Measurements from ENCODE around the gene PEPD.

Gene PEPD

DNA sequence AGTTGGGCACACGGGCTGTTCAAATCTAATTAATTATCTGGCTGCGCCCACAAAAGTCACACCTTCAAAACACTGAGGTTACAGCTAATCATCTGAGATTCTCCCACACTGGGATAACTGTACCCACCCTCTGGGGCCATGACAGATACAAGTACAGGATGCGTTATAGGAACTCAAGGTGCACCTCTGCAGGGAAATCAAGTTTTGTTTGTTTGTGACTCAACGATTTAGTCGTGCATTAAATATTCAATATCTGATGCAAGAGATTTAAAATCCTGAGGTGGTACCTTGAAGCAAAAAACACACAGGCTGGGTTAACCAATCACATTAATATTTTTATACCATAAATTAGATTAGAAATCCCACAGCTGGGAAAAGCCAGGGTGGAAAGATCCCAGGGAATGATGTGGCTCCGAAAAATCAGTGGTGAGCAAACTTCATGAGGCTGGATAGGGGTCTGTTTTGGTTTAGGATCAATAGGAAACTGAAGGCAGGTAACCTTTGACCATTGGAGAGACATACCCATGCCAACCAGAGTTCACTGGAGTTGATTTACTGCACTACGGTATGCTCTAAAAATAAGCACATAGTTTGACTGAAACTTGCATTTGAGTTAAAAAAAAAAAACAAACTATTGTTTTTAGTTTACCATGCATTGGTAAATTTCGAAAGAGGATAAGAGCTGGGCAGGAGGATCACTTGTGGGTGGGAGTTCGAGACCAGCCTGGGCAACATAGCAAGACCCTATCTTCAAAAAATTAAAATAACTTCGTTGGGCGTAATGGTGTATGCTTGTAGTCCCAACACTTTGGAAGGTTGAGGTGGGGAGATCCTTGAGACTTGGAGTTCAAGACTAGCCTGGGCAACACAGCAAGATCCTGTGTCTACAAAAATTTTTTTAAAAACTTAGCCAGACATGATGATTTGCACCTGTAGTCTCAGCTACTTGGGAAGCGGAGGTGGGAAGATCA lies 172.0 kb downstream of the PEPD start:
- DNase-seq (ENCODE audit: low read depth), result no peak
- no peak overlapping the region for H3K4me3 ChIP-seq (ENCODE audit: control insufficient read depth, low read depth, low read length)
- TF ChIP-seq, protein P1, sequence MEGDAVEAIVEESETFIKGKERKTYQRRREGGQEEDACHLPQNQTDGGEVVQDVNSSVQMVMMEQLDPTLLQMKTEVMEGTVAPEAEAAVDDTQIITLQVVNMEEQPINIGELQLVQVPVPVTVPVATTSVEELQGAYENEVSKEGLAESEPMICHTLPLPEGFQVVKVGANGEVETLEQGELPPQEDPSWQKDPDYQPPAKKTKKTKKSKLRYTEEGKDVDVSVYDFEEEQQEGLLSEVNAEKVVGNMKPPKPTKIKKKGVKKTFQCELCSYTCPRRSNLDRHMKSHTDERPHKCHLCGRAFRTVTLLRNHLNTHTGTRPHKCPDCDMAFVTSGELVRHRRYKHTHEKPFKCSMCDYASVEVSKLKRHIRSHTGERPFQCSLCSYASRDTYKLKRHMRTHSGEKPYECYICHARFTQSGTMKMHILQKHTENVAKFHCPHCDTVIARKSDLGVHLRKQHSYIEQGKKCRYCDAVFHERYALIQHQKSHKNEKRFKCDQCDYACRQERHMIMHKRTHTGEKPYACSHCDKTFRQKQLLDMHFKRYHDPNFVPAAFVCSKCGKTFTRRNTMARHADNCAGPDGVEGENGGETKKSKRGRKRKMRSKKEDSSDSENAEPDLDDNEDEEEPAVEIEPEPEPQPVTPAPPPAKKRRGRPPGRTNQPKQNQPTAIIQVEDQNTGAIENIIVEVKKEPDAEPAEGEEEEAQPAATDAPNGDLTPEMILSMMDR (conservative IDR thresholded peaks at IDR 0.05; ENCODE audit: control insufficient read depth, insufficient read depth, low read depth, low read length), result no peak

DNA sequence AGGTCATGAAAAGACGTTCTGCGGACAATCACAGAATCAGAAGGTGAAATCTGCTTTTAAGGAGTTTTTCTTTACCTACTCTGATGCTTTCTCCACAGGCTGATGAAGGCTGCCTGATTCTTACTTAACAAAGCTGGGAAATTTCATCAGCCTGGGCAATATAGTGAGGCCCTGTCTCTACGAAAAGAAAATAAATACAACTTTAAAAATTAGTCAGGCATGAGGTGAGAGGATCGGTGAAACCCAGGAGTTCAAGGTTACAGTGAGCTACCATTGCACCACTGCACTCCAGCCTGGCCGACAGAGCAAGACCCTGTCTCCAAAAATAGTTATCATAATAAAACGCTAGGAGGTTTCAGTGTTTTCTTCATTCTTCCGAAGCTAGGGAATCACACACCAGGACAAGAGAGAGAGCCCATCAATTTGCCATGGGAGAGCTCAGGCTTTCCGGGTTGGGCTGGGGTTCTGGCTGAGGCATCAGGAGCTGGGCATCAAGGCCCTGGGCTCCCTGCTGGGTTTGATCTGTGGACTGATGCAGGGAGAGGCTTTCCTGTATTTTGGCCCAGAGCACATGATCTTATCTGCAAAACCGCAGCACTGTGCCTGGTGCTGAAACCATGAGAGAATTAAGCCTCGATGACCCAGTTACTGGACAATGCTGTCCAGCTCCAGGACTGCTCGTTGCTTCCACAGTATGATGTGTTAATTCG lies 173.1 kb downstream of the PEPD start:
- no peak overlapping the region for H3K4me3 ChIP-seq (ENCODE audit: control insufficient read depth, low read depth, low read length)
- DNase-seq (ENCODE audit: low read depth), result peak; percentile 63
- TF ChIP-seq, protein P1 (conservative IDR thresholded peaks at IDR 0.05; ENCODE audit: control insufficient read depth, insufficient read depth, low read depth, low read length), result no peak

DNA sequence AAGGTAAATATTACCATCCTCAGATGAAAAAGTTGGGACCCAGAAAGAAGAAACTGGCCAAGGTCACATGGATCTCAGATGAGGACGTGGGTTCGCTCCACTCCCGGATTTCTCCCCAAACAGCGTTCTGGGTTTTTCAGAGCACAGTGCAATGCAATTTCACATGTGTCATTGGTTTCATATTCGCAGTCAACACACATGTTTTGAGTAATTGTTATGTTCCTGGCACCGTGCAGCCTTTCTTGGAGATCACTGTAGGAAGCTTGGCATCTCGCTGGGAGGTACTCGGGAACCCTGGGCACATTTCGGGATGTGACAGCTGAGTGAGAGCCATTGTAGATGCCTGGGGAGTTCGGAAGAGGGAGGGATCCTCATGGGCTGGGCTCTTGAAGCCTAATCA lies 174.3 kb downstream of the PEPD start:
- H3K4me3 ChIP-seq (ENCODE audit: control insufficient read depth, low read depth, low read length), result no peak overlapping the region
- no peak for DNase-seq (ENCODE audit: low read depth)
- TF ChIP-seq, protein P1 (conservative IDR thresholded peaks at IDR 0.05; ENCODE audit: control insufficient read depth, insufficient read depth, low read depth, low read length), result no peak

DNA sequence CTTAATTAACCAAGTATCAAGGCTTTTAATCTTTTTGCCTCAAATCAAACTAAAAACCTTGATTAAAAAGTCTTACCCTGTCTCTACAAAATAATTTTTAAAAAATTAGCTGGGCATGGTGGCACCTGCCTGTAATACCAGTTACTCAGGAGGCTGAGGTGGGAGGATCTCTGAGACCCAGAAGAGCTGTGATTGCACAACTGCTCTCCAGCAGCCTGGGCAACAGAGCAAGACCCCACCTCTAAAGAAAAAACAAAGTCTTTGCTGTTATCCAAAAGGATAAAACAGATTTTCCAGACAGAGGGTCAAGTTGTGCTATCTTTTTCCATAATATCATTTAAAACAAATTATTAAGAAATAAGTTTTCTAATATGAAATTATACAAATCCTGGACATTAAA lies 174.9 kb downstream of the PEPD start:
- no peak overlapping the region for H3K4me3 ChIP-seq (ENCODE audit: control insufficient read depth, low read depth, low read length)
- TF ChIP-seq, protein P1 (conservative IDR thresholded peaks at IDR 0.05; ENCODE audit: control insufficient read depth, insufficient read depth, low read depth, low read length), result no peak
- no peak for DNase-seq (ENCODE audit: low read depth)

DNA sequence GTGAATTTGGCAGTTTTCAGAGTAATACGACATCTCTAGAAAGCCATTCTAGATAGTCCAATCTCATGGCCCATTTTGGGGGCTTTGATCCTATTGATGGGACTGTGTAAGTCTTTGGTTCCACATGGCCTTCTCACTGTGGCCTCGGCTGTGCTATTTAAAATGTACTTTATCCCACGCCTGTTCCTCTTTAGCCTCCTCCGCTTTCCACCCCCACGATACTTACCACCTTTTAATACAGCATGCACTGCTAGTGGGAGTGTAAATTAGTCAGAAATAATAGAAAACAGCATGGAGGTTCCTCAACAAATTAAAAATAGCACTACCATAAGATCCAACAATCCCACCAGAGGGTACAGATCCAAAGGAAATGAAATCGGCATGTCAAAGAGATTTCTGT lies 176.4 kb downstream of the PEPD start:
- TF ChIP-seq, protein P1 (conservative IDR thresholded peaks at IDR 0.05; ENCODE audit: control insufficient read depth, insufficient read depth, low read depth, low read length), result no peak
- DNase-seq (ENCODE audit: low read depth), result no peak
- no peak overlapping the region for H3K4me3 ChIP-seq (ENCODE audit: control insufficient read depth, low read depth, low read length)

GRCh38 chr19:33344573-33344925 lies 177.0 kb downstream of the PEPD start:
- no peak overlapping the region for H3K4me3 ChIP-seq (ENCODE audit: control insufficient read depth, low read depth, low read length)
- no peak for DNase-seq (ENCODE audit: low read depth)
- TF ChIP-seq, protein P1 (conservative IDR thresholded peaks at IDR 0.05; ENCODE audit: control insufficient read depth, insufficient read depth, low read depth, low read length), result no peak
